GM13976 (cell line): ENCODE results near the gene MDN1.
"Not testable (repeated sequence)": the region's sequence is repeated elsewhere in the genome, so short reads cannot be mapped to it uniquely, and the experiment has no call there.

Experiments used
- DNase-seq: peaks from one replicate; pipeline ENCODE4 v3.0.0; 2012; ENCODE audit warnings: low spot score
- CTCF ChIP-seq: IDR thresholded peaks from 2 replicates; pipeline ENCODE4 v1.5.1; 2012; ENCODE audit warnings: borderline replicate concordance, mild to moderate bottlenecking; ENCODE audit not compliant: insufficient read depth; ENCODE audit errors: extremely low read depth, missing control alignments, control extremely low read depth
- in situ Hi-C: fragments of 300-500 bp; cut with MboI; formaldehyde crosslinking; loops from one replicate; pipeline ENCODE4 v1.12.0; 2022; ENCODE audit warnings: low sequenced_read_pairs, mixed read lengths, inconsistent platforms; ENCODE audit not compliant: unreplicated experiment

Gene MDN1

GRCh38 chr6:89642956-89643355 lies 176.6 kb downstream of the MDN1 start:
- in situ Hi-C loops = no loop called here
- TF ChIP-seq CTCF = no peak
- DNase-seq = no peak

GRCh38 chr6:89641581-89641980 lies 178.0 kb downstream of the MDN1 start:
- in situ Hi-C loops, DNase-seq: not testable (repeated sequence)

GRCh38 chr6:89640804-89641203 lies 178.8 kb downstream of the MDN1 start:
- no peak for DNase-seq
- in situ Hi-C loops = no loop called here
- no peak for TF ChIP-seq CTCF

GRCh38 chr6:89638320-89639195 lies 181.0 kb downstream of the MDN1 start, which contains the start of gene LYRM2:
LYRM2 (minus strand) TSS chr6:89638747; CDS start chr6:89638716, 31 bp downstream.
- TF ChIP-seq CTCF = no peak
- peak; percentile 94 for DNase-seq

GRCh38 chr6:89637960-89638319 lies 181.7 kb downstream of the MDN1 start:
- in situ Hi-C loops = no loop called here
- DNase-seq = no peak
- TF ChIP-seq CTCF = no peak

More at GRCh38 chr6:89638320-89639195, 181.0 kb downstream of the MDN1 start, which contains the start of gene LYRM2:
- in situ Hi-C loops = no loop called here

GRCh38 chr6:89636412-89636811 lies 183.2 kb downstream of the MDN1 start:
- in situ Hi-C loops, DNase-seq: not testable (repeated sequence)

GRCh38 chr6:89630488-89630887 lies 189.1 kb downstream of the MDN1 start:
- peak; percentile 10 for DNase-seq
- no peak for TF ChIP-seq CTCF
- in situ Hi-C loops = no loop called here

GRCh38 chr6:89623749-89624148 lies 195.8 kb downstream of the MDN1 start:
- no peak for TF ChIP-seq CTCF
- no peak for DNase-seq
- in situ Hi-C loops = loop anchor here (25.0 kb wide), 1 partner anchor 636 kb away; no protein-coding TSS in a partner anchor
